Inflammatory macrophage treated with lipopolysaccharide for 1 hour (primary cell): ENCODE measurements around the gene DAPK1.
A peak's percentile ranks its signal among the peaks of the same experiment; 100 is the strongest.

Experiments used
- DNase-seq, 2 donors: peaks; one replicate each; pipeline ENCODE4 v3.0.0-alpha.2; 2020 to 2022

Gene DAPK1

DNA sequence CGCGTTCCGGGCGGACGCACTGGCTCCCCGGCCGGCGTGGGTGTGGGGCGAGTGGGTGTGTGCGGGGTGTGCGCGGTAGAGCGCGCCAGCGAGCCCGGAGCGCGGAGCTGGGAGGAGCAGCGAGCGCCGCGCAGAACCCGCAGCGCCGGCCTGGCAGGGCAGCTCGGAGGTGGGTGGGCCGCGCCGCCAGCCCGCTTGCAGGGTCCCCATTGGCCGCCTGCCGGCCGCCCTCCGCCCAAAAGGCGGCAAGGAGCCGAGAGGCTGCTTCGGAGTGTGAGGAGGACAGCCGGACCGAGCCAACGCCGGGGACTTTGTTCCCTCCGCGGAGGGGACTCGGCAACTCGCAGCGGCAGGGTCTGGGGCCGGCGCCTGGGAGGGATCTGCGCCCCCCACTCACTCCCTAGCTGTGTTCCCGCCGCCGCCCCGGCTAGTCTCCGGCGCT, at the start of gene DAPK1:
TSS of gene DAPK1 (plus strand) at position 264 of the 442 bp plus-strand sequence. CDS start 1,211 bp downstream, outside the sequence.
- peak; percentile 72 to 76 for DNase-seq

DNA sequence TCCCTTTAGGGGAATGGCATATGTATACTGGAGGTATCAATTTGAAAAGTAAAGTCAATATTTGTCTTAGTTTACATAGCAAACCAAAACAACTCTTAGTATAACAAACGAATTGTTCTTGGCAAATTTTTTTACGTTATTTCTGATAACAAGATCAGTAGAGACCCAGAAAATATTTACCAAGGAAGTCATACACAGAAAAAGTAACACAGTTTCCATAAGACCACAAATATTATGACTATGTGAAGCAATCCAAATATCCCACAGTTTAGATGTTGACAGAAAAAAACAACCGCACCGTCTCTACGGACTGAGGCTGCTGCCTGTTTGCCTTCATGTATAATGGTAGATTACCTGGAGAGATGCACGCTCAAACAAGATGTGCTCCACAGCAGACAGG, 46.5 kb upstream of the DAPK1 start:
- DNase-seq: no peak

DNA sequence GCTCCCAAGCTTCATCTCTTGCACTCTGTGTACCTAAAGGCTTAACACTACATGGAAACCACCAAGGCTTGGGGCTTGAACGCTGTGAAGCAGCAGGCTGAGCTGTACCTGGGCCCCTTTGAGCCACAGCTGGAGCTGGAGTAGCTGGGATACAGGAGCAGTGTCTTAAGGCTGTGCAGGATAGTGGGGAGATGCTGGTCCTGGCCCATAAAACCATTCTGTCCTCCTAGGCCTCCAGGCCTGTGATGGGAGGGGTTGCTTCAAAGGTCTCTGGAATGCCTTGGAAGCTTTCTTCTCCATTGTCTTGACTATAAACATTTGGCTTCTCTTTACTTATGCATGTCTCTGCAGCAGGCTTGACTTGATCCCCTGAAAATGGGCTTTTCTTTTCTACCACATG, 42.3 kb upstream of the DAPK1 start:
- no peak for DNase-seq

DNA sequence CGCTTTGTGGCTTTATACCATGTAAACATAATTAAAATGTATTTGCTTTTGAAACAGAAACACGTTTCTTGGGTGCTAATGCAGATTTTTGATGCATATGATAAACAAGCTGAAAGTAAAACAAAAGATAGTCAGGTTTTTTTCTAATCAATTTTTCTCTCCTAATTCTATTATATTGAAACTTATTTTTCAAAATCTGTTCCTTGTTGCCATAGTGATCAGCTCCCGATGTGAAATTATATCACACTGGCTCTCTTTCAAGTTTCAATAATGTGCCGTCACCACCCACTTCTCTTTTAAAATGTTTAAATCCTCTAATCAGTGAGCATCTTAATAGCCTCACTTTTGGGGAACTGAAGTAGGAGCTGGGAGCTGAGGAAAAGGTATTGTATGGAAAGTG, 36.4 kb upstream of the DAPK1 start:
- DNase-seq: no peak

DNA sequence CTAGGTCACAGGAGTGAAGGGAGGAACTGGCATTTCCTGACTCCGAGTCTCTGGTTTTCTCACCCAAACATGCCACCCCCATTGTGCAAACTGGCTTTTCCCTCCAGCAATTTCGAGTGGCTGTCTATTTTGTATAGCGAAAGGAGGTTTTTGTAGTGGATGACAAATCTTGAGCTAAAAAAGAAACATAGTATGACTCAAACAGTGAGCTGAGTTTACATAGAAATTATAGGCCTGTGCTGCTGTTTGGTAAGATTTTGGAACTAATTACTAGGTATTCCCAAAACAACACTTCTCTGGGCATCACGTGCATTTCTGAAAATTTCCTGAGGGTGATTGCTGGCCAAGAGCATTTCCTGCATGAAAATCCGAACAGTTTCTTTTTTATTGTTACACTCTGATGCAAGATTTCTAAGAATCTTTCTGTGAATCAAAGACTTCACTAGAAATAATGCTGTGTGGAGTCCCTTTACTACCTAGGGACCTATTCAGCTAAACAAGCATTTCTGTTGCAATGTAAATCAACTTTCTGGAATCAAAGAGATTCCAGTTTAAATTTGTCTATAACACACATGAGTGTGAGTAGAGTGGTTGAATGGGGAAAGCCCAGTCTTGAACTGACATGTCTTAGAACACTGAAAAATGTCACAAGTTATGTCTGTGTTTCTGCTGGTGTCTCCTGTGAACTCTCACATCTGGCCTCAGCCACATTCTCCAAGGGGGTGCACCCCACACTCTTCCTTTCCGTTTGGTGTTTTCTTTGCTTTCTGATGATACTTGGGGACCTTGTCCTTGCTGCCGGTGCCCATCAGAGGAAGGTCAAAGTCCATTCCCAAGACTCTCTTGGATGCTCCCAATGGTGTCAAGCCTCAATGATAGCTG, 33.3 kb upstream of the DAPK1 start:
- peak; percentile 80 to 87 for DNase-seq

DNA sequence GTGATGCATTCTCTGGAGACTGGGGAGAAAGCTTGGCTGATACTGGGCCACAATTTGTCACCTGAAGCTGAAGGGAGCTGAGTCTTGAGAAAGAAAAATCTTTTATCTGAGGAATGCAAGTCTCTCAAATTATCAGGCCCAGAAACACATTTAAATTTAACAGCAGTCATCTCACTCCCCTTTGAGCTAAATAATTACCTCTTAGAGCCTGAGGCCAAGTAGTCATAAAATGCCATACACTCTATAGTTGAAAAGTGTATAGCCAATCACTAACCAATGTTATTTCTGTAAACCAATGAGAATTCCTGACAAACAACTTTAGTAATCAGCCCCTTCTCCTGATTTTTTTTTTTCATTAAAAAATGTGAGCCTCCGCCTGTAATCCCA, 32.7 kb upstream of the DAPK1 start:
- DNase-seq: no peak

DNA sequence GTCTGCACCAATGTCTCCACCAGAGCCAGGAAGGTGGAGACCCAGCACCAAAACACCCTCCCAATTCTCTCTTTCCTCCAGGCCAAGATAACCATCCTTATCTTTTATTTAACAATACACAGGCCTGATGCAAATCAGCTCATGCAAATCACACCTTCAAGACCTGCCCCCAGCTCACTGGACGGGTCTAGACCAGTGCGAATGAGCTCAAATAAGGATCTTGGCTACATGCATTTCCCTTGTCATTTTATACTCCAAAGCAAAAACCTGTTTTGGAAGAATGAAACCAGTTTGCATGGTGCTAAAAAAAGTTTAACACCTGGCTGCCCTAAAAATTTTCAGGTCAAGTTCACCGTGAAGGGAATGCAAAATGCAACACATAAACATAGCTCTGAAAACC, 31.9 kb upstream of the DAPK1 start:
- no peak for DNase-seq

DNA sequence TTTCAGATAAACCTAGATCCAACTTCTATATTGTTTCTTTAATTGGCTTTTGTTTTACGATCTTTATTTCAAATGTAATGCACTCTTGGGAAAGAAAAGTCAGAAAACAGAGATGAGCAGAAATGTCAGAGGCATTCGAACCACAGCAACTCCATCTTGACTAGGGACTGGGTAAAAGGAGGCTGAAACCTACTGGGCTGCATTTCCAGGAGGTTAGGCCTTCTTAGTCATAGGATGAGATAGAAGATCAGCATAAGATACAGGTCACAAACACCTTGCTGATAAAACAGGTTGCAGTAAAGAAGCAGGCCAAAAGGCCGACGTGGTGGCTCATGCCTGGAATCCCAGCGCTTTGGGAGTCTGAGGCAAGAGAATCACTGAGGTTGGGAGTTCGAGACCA, 30.5 kb upstream of the DAPK1 start:
- no peak for DNase-seq

DNA sequence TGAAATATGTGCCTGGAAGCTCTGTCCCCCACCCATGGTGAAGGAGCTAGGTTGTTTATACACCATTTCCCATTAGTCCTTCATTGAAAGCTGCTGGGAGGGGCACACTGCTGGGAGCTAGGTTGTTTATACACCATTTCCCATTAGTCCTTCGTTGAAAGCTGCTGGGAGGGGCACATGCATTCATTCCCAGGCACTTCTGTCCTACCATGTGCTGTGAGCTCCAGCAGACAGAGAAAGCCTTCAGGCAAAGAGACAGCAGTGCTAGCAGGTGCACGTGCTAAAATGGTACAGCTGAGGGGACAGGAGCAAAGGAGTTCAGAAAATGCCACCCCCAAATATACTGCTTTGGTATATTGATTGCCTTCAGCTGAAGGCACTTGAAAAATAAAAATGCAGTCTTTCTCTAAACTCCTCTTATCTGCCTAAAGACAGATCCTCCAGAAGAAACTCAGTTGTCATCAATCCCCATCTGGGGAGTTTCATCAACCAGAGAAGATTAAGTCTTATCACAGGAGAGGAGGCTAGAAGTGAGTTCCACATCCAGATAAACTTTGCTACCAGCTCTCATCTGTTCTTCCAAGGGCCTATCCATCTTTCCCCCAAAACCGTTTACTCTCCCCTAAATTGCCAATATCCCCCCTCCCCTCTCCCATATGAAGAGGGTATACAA, 27.7 kb upstream of the DAPK1 start:
- DNase-seq: no peak

DNA sequence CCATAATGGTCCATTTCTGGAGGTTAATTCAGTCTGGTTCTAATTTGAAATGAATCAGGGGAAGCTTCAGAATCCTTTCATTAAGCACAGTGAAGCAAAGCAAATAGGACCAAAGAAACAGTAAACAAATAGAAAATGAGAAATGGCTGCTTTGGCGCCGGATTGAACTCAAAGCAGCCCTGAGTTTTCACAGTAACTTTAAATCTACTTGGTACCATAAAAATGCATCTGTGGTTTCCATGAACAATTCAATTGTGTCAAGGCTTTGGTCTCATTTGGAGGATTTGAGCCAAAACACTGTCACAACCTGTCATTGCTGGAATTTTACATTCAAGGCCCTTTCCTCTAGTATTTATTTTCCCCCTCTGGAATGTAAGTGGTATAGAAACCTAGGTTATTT, 25.9 kb upstream of the DAPK1 start:
- DNase-seq: no peak

DNA sequence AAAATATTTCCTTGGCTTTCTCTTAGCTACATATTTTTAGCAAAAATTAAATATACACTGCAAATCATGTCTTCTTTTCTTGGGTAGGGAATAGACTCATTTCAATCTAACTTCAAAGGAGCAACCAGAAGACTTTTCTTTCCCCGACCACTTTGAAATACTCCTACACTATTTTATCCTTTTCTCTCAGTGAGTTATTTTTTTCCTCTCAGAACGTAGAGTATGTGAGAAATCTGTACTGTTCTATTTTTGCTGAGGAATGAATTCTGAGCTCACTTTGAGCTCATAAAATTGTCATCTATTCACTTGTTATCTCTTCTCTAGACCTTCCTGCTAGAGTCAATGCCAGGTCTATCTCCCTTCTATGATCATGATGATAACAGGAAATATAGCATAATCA, 22.2 kb upstream of the DAPK1 start:
- DNase-seq: no peak

DNA sequence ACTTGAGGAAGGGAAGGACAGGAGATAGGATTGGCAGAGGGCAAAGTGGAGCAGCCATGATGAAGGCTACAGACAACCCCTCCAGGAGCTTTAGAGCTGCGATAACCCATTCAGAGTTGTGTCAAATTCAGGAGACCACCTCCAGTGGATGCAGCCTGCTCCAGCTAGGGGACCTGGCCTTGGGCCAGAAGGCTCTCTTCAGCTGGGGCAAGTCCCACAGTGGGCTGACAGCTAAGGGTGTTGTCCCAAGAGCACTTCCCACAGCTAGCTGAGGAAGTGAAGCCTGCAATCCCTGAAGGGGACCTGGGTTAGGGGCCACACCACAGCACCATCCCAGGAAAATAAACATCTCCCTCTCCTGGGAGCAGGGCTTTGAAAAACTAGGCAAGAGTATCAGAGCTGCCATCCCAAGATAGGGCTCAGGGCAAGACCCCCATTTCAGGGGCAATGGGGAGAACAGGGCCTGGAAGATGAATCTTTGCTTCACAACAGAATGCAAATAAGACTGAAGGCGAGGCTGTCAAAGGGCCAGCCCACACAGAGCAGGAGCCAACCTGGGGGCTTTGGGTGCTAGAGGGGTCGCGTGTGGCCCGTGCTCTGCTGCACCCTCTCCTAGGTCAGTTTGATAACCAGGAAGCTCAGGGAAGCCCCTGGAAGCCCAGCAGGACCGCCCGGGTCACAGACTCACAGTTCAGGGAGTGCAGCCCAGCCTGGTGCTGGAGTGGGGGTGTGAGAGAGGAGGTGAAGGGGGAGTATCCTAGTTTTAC, 19.3 kb upstream of the DAPK1 start:
- DNase-seq: peak; percentile 47 to 54

DNA sequence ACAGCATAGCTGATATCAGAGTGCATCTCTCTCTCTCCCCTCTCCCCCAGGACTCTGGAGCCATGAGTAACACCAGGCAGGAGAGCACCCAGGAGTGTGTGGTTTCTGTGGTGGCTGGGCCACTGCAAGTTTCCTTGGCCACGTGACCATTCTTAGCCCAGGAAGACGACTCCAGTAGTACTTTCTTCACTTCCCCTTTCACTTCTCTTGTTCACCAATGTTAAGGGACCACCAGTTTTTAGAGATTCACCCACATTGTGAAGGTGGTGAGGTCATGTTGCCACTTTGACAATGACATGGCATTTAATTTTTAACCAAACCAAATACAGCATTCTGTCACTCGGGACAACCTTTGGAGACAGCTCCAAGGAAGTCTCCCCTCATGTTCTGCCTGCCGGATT, 17.9 kb upstream of the DAPK1 start:
- DNase-seq: peak; percentile 87 to 97

DNA sequence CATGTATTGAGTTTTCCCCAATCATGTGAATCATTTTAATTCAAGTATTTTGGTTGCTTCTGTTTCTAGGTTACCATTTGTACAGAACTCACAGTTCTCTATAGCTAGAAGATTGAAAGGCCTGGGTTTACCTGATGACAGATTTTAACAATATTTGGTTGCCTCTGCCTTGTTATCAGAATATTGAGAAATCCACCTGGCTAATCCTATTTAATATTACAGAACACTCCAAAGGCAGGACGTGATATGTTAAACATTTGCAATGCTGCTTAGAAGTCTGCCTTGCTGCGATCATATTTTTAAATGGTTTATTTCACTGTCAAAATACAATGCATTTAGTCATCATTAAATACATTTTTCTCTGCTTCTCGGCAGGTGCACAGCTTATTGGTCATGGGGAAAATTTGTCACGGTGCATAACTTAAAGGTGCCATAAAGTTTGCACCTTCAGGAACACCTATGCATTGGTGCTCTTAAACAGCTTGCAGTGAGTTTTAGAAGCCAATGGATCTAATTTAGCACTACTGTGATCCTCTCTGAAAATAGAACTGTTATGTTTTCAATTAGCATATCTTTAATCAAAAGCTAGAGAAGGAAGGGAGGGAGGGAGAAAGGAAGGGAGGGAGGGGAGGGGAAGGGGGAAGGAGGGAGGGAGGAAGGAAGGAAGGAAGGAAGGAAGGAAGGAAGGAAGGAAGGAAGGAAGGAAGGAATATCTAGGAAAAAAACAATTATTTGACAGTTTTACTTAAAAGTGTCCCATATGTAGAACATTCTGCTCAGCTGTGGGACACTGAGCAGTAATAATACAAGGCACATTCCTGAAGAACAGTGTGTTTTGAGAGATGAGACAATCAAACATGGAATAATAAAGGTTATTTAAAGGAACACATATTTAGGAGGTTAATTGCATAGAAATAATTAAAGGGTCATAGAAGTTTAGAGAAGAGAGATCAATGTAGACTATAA, 15.5 kb upstream of the DAPK1 start:
- DNase-seq: no peak

DNA sequence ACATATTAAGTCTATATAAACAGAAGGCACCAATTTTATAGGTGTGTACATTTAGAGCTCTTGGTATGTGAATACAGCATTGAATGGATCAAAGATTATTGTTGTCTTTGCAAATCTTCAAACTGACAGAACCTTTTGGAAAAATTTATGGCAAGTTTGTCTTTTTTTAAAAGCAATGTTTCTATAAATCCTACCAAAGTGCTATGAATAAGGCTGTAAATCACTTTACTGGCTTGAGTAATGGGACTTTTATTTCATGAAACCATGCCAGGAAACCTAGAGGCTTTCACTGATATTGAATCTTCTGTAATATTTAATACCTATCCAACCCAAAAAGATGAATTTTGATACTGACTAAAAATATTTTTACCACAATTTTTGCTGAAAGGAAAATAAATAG, 7.4 kb upstream of the DAPK1 start:
- no peak for DNase-seq

DNA sequence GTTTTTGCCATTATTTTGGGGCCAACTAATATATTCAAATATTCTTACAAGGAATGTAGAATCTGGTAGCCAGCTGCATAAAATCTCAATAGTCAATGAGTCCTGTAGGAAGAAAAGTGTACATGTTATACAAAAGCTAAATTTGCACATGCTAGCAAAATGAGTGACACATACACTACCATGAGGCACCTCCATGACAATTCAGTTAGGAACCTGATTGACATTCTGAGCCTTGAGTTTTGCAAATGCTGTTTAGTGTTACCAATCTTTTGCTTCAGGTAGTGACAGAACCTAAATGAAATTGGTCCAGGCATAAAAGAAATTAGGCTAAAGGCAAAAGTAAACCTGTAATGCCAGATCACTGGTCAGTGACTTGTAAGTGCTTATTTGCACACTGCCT, 6.8 kb upstream of the DAPK1 start:
- DNase-seq: no peak

DNA sequence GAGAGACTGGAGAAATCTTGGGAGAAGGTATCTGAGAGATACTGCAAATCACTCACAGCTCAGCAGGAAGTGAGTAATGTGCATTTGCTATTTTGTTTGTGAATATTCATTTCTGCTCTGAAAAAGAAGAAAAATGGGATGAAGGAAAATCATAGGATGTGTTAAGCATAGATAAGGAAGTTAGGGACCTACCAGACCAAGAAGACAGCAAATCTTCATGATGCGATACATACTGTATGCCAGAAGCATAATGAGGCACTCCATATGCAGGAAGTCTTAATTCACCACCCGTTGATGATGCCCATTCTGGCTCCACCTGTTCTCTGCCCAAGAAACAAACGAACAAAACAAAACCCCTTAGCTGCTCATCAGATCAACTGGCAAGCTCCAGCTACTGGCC, 6.1 kb upstream of the DAPK1 start:
- no peak for DNase-seq

DNA sequence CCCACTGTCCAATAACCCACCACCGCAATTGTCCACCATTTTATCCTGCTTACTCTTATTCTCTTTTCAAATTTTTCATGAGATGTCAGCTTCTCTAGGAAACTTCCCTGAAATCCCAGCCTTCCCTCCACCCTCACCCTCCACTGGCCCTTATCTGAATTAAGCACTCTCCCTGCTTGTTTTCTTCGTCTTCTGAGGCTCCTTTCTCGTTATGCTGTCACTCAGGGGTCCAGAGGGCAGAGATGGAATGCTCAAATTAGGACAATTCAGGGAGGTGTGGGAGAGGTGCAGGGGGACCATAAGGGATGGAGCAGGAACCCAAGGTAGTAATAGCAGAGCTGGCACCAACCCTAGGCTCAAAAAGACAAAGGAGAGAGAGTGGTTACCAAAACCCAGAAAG, 5.0 kb upstream of the DAPK1 start:
- DNase-seq: no peak

DNA sequence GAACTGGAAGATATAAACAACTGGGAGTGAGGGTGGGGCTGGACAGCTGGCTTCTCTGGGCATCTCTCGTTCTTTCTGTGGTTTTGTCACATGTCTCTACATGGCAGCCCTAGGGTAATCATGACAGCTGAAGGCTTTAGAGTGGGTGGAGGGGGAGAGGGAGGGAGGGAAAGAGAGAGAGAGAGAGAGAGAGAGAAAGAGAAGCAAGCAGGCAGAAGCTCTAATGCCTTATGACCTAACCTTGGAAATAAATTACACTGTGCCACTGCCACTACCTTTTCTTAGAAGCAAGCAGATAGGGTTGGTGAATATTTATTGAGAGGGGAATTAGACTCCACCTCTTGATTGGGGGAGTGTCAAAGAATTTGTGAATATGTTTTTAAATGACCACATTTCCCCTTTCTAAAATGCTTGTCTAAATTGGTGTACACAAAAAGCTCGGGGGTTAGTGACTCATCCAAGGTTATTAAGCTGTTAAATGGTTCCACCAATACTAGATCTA, 2.6 kb upstream of the DAPK1 start:
- DNase-seq: peak; percentile 72 to 73

DNA sequence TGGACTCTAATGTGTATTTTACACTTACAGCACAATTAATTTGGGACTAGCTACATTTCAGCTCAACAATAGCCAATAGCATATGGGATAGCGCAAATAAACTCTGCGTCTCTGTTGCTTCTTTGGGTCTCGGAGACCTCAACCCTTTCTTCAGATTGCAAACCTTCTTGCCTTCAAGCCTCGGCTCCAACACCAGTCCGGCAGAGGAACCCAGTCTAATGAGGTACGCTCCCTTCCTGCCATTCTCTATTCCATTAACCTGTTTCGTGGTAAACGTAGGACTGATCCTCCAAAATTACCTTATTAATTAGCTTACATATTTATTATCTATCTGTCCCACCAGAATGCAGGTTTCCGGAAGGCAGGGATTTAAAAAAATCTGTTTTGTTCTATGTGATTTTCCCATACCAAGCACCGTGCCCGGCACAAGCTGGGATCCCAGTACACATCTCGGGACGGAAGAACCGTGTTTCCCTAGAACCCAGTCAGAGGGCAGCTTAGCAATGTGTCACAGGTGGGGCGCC, 525 bp upstream of the DAPK1 start:
- DNase-seq: no peak

DNA sequence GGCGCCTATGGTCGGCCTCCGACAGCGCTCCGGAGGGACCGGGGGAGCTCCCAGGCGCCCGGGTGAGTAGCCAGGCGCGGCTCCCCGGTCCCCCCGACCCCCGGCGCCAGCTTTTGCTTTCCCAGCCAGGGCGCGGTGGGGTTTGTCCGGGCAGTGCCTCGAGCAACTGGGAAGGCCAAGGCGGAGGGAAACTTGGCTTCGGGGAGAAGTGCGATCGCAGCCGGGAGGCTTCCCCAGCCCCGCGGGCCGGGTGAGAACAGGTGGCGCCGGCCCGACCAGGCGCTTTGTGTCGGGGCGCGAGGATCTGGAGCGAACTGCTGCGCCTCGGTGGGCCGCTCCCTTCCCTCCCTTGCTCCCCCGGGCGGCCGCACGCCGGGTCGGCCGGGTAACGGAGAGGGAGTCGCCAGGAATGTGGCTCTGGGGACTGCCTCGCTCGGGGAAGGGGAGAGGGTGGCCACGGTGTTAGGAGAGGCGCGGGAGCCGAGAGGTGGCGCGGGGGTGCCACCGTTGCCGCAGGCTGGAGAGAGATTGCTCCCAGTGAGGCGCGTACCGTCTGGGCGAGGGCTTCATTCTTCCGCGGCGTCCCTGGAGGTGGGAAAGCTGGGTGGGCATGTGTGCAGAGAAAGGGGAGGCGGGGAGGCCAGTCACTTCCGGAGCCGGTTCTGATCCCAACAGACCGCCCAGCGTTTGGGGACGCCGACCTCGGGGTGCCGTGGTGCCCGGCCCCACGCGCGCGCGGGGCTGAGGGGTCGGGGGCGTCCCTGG, 561 bp downstream of the DAPK1 start:
- peak in 1 of 2 donors; percentile 30 for DNase-seq
